ENCODE data around the gene ZCCHC9.

DNA sequence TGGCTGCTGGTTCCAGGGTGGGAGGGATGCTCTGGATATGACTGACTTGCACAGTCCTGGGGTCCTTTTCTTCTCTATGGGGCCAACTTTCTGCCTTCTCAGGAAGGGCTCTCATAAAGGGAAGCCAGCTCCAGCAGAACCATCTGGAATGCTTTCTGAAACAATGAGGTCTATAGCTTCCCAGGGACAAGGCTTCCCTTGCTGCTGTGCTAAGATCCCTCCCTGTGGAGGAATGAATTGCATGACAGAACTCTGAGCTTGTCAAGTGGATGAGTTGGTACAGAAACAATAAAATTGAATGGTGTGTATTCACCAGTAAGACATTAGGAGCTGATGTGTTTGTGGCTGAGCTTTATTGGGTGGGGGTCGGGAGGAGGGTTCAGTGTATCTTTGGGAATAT, 48.5 kb upstream of the ZCCHC9 start:
- TF ChIP-seq CTCF (conservative IDR thresholded peaks at IDR 0.05 in 1 of 2, IDR thresholded peaks at IDR 0.05 in 1 of 2; ENCODE audit: low read depth in 1 of 2, low read length in 2 of 2) (no peak), EZH2 (IDR thresholded peaks at IDR 0.05; ENCODE audit: low read length, missing control alignments) (no peak)
